ENCODE results near the gene COX14. TPM values are rescaled to one million over a fixed set of nuclear protein-coding genes. Genes with fewer than 3 reads are reported as not detected.

COX14 gene
- total RNA-seq, 1 donor from 2014 or later: 195 TPM

GRCh38 chr12:50069539-50069938 lies 42.5 kb upstream of the COX14 start:
- H3K4me1 ChIP-seq: peaks cover 15% of the 10 kb centered on the region
- intact Hi-C loops (cut with micrococcal nuclease): no loop called here
- no peaks in the 10 kb centered on the region for H3K27me3 ChIP-seq (ENCODE audit: low read depth)
- no peaks in the 10 kb centered on the region for H3K9me3 ChIP-seq (replicated peaks)
- DNase-seq: no peak
- no peak overlapping the region for H3K27ac ChIP-seq (replicated peaks)
- no peak for TF ChIP-seq CTCF (IDR thresholded peaks at IDR 0.05; ENCODE audit: borderline replicate concordance)
- H3K36me3 ChIP-seq: no peaks in the 10 kb centered on the region
- no peak overlapping the region for H3K4me3 ChIP-seq

GRCh38 chr12:50070314-50071060 lies 41.5 kb upstream of the COX14 start:
- H3K4me1 ChIP-seq: peaks cover 18% of the 10 kb centered on the region
- no peaks in the 10 kb centered on the region for H3K27me3 ChIP-seq (ENCODE audit: low read depth)
- peak overlapping the region; percentile 27 for H3K27ac ChIP-seq (replicated peaks)
- intact Hi-C loops (cut with micrococcal nuclease): no loop called here
- DNase-seq: peak; percentile 75
- TF ChIP-seq CTCF (IDR thresholded peaks at IDR 0.05; ENCODE audit: borderline replicate concordance): peak; percentile 96
- no peaks in the 10 kb centered on the region for H3K9me3 ChIP-seq (replicated peaks)
- H3K4me3 ChIP-seq: no peak overlapping the region
- no peaks in the 10 kb centered on the region for H3K36me3 ChIP-seq

- Histone ChIP-seq H3K9me3 (replicated peaks) (no peaks in the 10 kb centered on the region), H3K27me3 (ENCODE audit: low read depth) (no peaks in the 10 kb centered on the region), H3K27ac (replicated peaks) (no peak overlapping the region), H3K36me3 (no peaks in the 10 kb centered on the region), H3K4me1 (peaks cover 9% of the 10 kb centered on the region), H3K4me3 (no peak overlapping the region)
- no peak for DNase-seq
- intact Hi-C loops (cut with micrococcal nuclease): no loop called here
- no peak for TF ChIP-seq CTCF (IDR thresholded peaks at IDR 0.05; ENCODE audit: borderline replicate concordance)
Measured at GRCh38 chr12:50072198-50072907, 39.7 kb upstream of the COX14 start.

- Histone ChIP-seq H3K4me3 (no peak overlapping the region), H3K27ac (replicated peaks) (no peak overlapping the region), H3K27me3 (ENCODE audit: low read depth) (no peaks in the 10 kb centered on the region), H3K9me3 (replicated peaks) (no peaks in the 10 kb centered on the region), H3K4me1 (peaks cover 9% of the 10 kb centered on the region), H3K36me3 (no peaks in the 10 kb centered on the region)
- no peak for DNase-seq
- intact Hi-C loops (cut with micrococcal nuclease): no loop called here
- TF ChIP-seq CTCF (IDR thresholded peaks at IDR 0.05; ENCODE audit: borderline replicate concordance): no peak
Measured at GRCh38 chr12:50073206-50073605, 38.8 kb upstream of the COX14 start.

GRCh38 chr12:50073712-50074111 lies 38.3 kb upstream of the COX14 start:
- intact Hi-C loops (cut with micrococcal nuclease): no loop called here
- Histone ChIP-seq H3K4me3 (no peak overlapping the region), H3K4me1 (peaks cover 9% of the 10 kb centered on the region), H3K27me3 (ENCODE audit: low read depth) (no peaks in the 10 kb centered on the region), H3K27ac (replicated peaks) (no peak overlapping the region), H3K36me3 (no peaks in the 10 kb centered on the region), H3K9me3 (replicated peaks) (no peaks in the 10 kb centered on the region)
- no peak for TF ChIP-seq CTCF (IDR thresholded peaks at IDR 0.05; ENCODE audit: borderline replicate concordance)
- no peak for DNase-seq

All from left ventricle myocardium inferior (tissue), 1 donor.